ENCODE data around the gene CDK12. TPM values are rescaled to one million over a fixed set of nuclear protein-coding genes. Genes with fewer than 3 reads are reported as not detected.

Gene CDK12
- total RNA-seq, 1 experiment from 2014 or later = 51.2 TPM

GRCh38 chr17:39483506-39483905 is 22.2 kb downstream of the CDK12 start:
- no peak overlapping the region for H3K4me2 ChIP-seq (ENCODE audit: low read length)
- no peaks in the 10 kb centered on the region for H3K27me3 ChIP-seq (ENCODE audit: insufficient read depth, low read length)
- TF ChIP-seq JUND (IDR thresholded peaks at IDR 0.05) = no peak
- TF ChIP-seq SRF (IDR thresholded peaks at IDR 0.05; ENCODE audit: low read depth) = no peak
- TF ChIP-seq ATF3 (IDR thresholded peaks at IDR 0.05) = no peak
- no peak for TF ChIP-seq REST (IDR thresholded peaks at IDR 0.05; ENCODE audit: low read depth)
- TF ChIP-seq TCF7L2 (IDR thresholded peaks at IDR 0.05; ENCODE audit: borderline replicate concordance, extremely low read depth, insufficient read depth, insufficient read length) = no peak
- no peak for TF ChIP-seq EGR1 (IDR thresholded peaks at IDR 0.05; ENCODE audit: low read depth)
- no peak for TF ChIP-seq ELF1 (IDR thresholded peaks at IDR 0.05; ENCODE audit: borderline replicate concordance, low read depth)
- TF ChIP-seq FOSL1 (IDR thresholded peaks at IDR 0.05; ENCODE audit: low read depth) = no peak
- no peak for TF ChIP-seq CBX3 (IDR thresholded peaks at IDR 0.05; ENCODE audit: low read depth)
- TF ChIP-seq SP1 (IDR thresholded peaks at IDR 0.05; ENCODE audit: low read depth) = no peak
- no peak for TF ChIP-seq ZNF274 (IDR thresholded peaks at IDR 0.05; ENCODE audit: low read depth, low read length)
- no peak for TF ChIP-seq EZH2phosphoT487 (IDR thresholded peaks at IDR 0.05; ENCODE audit: borderline replicate concordance)
- no peak for TF ChIP-seq EZH2 (IDR thresholded peaks at IDR 0.05)
- TF ChIP-seq CEBPB (IDR thresholded peaks at IDR 0.05; ENCODE audit: low read depth) = no peak
- no peak for TF ChIP-seq SIN3A (IDR thresholded peaks at IDR 0.05; ENCODE audit: low read depth)
- TF ChIP-seq ZBTB33 (IDR thresholded peaks at IDR 0.05; ENCODE audit: extremely low read depth, insufficient replicate concordance, low read length) = no peak
- no peak for TF ChIP-seq POLR2A (IDR thresholded peaks at IDR 0.05; ENCODE audit: borderline replicate concordance, extremely low read depth, insufficient read depth, insufficient read length)
- no peak overlapping the region for H2AFZ ChIP-seq (ENCODE audit: low read depth, low read length, poor library complexity, severe bottlenecking)
- peaks cover 78% of the 10 kb centered on the region for H3K79me2 ChIP-seq (ENCODE audit: insufficient read depth, low read length)
- H3K9me3 ChIP-seq (ENCODE audit: control insufficient read depth in 1 of 2, insufficient read depth in 1 of 2, low read depth in 1 of 2, low read length in 2 of 2) = no peaks in the 10 kb centered on the region
- H3K4me3 ChIP-seq (replicated peaks in 1 of 2; ENCODE audit: low read depth in 1 of 2, low read length in 2 of 2) = no peak overlapping the region
- POLR2A ChIA-PET = no interaction called here
- no peak overlapping the region for H3K9ac ChIP-seq (ENCODE audit: low read length)
- RAD21 ChIA-PET (ENCODE audit: low non-redundant PET in 1 of 2, low total read pairs in 2 of 2, uncharacterized antibody in 2 of 2, unreplicated experiment in 2 of 2) = no interaction called here
- intact Hi-C loops (cut with micrococcal nuclease) = no loop called here
- no peaks in the 10 kb centered on the region for H3K9me2 ChIP-seq (ENCODE audit: insufficient read depth)
- no peak for ATAC-seq
- H4K20me1 ChIP-seq (ENCODE audit: insufficient read depth) = no peaks in the 10 kb centered on the region; the same call in 1 of the 2 replicates
- CTCF ChIA-PET = no interaction called here
- DNase-seq (ENCODE audit: low read depth, low spot score) = no peak
- H3K4me1 ChIP-seq (ENCODE audit: control insufficient read depth in 1 of 2, insufficient read depth in 2 of 2, low read length in 2 of 2) = peaks cover 16 to 19% of the 10 kb centered on the region in 2 experiments
- BruUV-seq (replicated peaks) = no TSS peak
- peaks cover 0 to 5% of the 10 kb centered on the region in 2 experiments; a peak in 1 of 4 replicates for H3K36me3 ChIP-seq (ENCODE audit: control insufficient read depth in 1 of 2, insufficient read depth in 2 of 2, low read length in 2 of 2)
- H3K27ac ChIP-seq (ENCODE audit: low read depth, low read length) = no peak overlapping the region
